Mesodermal cell (in vitro differentiated cells): ENCODE measurements around the gene GTPBP6.

Source experiments
- H3K27ac ChIP-seq: 2 replicates; pipeline ENCODE4 v1.7.0; 2013; ENCODE audit warnings: mild to moderate bottlenecking, low read depth, low read length, moderate library complexity; ENCODE audit not compliant: severe bottlenecking
- H3K36me3 ChIP-seq: 2 replicates; pipeline ENCODE4 v1.7.1; 2013; ENCODE audit warnings: mild to moderate bottlenecking, low read length, moderate library complexity; ENCODE audit not compliant: control insufficient read depth, insufficient read depth
- H3K4me1 ChIP-seq: one replicate; pipeline ENCODE4 v1.7.1; 2013; ENCODE audit warnings: mild to moderate bottlenecking, low read length; ENCODE audit not compliant: insufficient read depth, control insufficient read depth, poor library complexity, severe bottlenecking
- H3K4me3 ChIP-seq: 2 replicates; pipeline ENCODE4 v1.7.0; 2013; ENCODE audit warnings: low read length, control low read depth, mild to moderate bottlenecking; ENCODE audit not compliant: insufficient read depth, poor library complexity, severe bottlenecking; ENCODE audit errors: extremely low read depth
- H3K9me3 ChIP-seq: 2 replicates; pipeline ENCODE4 v1.7.1; 2013; ENCODE audit warnings: mild to moderate bottlenecking, low read length, moderate library complexity; ENCODE audit not compliant: control insufficient read depth
- WGBS, 2 experiments: methylation state at CpG; one replicate each; pipeline ENCODE4 v1.1.5; 2013; ENCODE audit warnings: missing lambda C conversion rate in 2 of 2; ENCODE audit not compliant: insufficient coverage in 2 of 2; 5-methylcytosine and 5-hydroxymethylcytosine counted together

GTPBP6 gene

DNA sequence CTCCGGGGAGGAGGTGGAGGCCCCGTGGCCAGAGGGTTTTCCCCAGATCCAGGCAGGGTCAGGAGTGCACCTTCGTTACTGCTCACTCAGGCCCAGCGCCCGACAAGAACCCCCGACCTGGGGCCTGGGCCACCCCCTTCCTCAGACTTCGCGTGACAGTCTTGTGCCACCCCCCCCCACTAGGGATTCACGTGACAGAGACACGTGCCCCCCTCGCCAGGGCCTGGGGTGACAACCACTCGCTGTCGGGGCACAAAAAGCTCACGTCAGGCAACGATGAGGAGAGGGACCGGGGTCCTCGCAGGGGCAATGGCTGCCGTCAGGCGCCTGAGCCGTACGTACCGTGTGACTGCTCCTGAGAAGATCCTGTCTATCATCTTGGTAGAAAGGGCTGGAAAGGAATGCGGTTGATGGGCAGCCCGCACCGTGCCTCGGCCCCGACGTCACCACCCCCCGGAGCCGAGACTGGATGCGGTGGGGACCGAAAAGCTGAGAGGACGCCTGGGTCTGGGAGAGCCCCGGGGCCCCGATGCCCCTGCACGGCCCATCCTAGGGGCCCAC is 23.0 kb upstream of the GTPBP6 start:
- WGBS, 2 experiments, result 95% methylated on average over 28 to 33 of the region's 36 CpGs

DNA sequence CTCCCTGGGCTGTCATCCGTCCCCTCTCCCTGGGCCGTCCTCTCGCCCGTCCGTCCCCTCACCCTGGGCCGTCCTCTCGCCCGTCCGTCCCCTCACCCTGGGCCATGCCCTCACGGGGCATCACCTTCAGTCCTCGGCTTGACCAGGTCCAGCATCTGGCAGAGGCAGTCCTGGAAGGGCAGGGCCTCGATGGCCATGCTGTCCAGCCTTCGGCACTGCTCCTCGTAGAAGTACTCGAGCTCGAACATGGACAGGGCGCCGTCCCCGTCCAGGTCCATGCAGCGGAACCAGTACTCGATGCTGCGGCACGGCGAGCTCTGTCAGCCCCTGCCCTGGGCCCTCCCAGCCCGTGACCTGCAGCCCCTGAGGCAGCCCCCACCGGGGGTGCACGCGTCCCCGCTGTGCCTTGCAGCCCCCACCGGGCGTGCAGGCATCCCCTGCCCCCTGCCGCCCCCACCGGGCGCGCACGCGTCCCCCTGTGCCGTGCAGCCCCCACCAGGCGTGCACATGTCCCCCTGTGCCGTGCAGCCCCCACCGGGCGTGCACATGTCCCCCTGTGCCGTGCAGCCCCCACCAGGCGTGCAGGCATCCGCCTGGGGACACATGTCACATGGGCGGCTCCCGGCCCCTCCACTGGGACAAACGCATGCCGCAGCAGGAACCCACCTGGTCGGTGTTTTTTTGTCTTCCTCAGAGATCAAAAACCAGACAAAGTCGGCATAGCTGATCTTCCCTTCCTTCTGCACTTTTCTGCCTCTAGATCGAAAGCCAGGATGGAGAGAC is 22.2 kb upstream of the GTPBP6 start:
- H3K36me3 ChIP-seq, result peaks cover 64% of the 10 kb centered on the region
- H3K4me3 ChIP-seq, result no peak overlapping the region
- H3K9me3 ChIP-seq, result no peaks in the 10 kb centered on the region
- 94 to 99% methylated on average over 27 to 37 of the region's 52 CpGs for WGBS, 2 experiments
- peaks cover 4% of the 10 kb centered on the region for H3K4me1 ChIP-seq
- no peak overlapping the region for H3K27ac ChIP-seq

More for the DNA sequence above, 23.0 kb upstream of the GTPBP6 start:
- Histone ChIP-seq H3K4me1 (no peaks in the 10 kb centered on the region), H3K36me3 (peaks cover 61% of the 10 kb centered on the region), H3K9me3 (no peaks in the 10 kb centered on the region), H3K27ac (no peak overlapping the region), H3K4me3 (no peak overlapping the region)

DNA sequence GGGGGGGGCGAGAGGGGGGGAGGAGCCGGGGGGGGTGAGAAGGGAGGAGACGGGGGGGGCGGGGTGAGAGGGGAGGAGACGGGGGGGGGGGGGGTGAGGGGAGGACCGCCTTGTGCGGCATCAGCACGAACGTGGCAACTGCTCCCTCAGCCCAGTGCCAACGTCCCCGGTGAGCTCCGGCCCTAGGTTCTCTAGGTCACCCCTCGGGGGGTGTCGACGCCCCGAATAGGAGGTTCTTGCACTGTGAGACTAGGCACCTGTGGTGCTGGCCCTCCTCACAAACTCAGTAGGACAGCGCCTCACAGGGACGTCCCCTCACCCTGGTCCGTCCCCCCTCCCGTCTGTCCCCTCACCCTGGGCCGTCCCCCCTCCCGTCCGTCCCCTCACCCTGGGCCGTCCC is 21.5 kb upstream of the GTPBP6 start:
- no peak overlapping the region for H3K4me3 ChIP-seq
- 97 to 99% methylated on average over 6 to 10 of the region's 24 CpGs for WGBS, 2 experiments

DNA sequence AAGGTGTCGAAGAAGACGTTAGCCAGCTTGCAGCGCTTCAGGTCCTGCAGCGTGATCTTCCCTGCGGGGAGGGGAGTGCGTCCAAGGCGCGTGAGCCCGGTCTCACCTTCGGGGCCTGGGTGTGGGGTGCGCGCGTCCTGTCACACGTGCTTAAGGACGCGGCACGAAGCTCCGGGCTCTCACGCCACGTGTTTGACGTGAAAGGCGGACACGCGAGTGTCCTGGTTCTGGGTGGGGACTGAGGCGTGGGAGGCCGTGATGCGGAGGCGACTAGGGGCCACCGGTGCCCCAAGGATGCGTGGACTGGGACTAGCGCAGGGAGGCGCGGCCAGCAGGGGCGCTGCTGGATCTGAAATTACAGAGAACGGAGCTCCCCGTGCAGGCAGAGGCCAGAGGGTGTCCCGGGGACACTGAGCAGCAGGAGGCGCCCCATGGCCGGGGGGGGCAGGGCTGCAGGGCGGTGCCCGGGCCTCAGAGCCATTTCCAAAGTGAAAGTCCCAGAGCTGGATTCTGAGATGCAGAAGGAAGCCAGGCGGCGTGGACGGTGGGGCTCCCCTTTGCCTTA is 20.3 kb upstream of the GTPBP6 start:
- 97 to 98% methylated on average over 37 to 44 of the region's 44 CpGs for WGBS, 2 experiments
- peaks cover 61% of the 10 kb centered on the region for H3K36me3 ChIP-seq

More for the DNA sequence above, 21.5 kb upstream of the GTPBP6 start:
- H3K36me3 ChIP-seq, result peaks cover 65% of the 10 kb centered on the region
- H3K9me3 ChIP-seq, result no peaks in the 10 kb centered on the region
- H3K4me1 ChIP-seq, result peaks cover 6% of the 10 kb centered on the region
- no peak overlapping the region for H3K27ac ChIP-seq

DNA sequence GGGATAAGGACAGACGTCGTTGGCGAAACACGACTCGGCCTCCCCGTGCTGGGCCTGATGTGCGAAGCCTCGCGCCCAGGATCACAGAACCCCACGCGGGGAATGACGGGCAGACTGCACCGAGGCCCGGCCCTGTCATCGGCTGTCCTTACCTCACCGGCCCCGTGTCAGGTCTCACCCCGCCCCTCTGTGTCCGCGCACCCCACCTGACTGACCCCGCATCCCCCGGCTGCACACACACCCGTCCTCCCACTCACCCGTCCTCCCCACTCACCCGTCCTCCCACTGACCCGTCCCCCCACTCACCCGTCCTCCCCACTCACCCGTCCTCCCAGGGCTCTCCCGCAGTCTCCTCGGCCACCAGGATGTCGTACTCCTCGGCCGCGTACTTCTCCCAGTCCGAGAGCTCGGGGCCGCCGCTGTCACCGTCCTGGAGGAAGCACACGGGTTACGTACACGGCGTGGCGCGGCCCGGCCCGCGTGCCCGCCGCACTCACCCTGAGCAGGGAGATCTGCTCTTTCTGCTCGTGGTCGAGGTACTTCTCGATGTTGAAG is 19.8 kb upstream of the GTPBP6 start:
- WGBS, 2 experiments, result 94% methylated on average over 49 to 52 of the region's 53 CpGs
- peaks cover 61% of the 10 kb centered on the region for H3K36me3 ChIP-seq
- no peaks in the 10 kb centered on the region for H3K9me3 ChIP-seq
- no peak overlapping the region for H3K4me3 ChIP-seq
- peaks cover 6% of the 10 kb centered on the region for H3K4me1 ChIP-seq
- H3K27ac ChIP-seq, result no peak overlapping the region

More for the DNA sequence above, 20.3 kb upstream of the GTPBP6 start:
- Histone ChIP-seq H3K9me3 (no peaks in the 10 kb centered on the region), H3K27ac (no peak overlapping the region), H3K4me3 (no peak overlapping the region), H3K4me1 (peaks cover 6% of the 10 kb centered on the region)

DNA sequence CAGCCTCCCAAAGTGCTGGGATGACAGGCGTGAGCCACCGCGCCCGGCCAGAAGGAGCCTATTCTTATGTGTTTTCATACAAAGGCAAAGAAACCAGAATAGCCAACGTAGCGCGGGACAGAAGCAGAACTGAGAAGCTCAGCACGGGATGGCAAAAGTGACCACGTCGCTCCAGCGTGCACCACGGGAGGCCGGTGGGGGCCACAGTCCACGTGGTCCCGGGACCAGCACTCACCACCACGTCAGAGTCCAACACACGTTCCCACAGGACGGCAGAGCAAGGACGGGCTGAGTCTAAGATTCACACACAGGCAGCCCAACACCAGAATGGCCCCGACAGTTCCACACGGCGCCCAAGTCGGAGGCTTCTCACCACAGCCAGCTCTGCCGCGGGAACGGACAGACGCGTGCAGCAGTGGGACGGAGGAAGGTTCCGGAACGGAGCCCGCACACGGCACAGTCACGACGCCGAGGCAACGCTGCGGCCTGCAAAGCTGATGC is 18.8 kb upstream of the GTPBP6 start:
- Histone ChIP-seq H3K9me3 (no peaks in the 10 kb centered on the region), H3K4me1 (peaks cover 6% of the 10 kb centered on the region), H3K36me3 (peaks cover 71% of the 10 kb centered on the region), H3K27ac (no peak overlapping the region), H3K4me3 (no peak overlapping the region)
- 89 to 90% methylated on average over 35 to 38 of the region's 38 CpGs for WGBS, 2 experiments

DNA sequence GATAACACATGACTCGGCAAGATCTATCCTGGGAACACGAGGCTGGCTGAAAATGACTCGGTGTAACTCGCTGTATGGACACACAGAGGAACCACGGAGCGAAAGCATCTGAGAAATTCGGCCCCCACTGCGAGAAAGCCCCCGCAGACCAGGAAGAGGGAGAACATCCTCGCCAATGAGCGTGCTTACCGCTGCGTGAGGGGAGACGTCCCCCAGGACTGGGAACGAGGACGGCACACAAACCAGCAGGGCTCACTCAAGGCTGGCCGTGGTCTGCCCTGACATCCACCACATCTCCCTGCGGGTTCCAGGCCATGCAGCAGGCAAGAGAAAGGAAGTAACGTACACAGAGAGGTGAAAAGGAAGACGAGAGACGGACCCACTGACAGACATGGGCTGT is 17.6 kb upstream of the GTPBP6 start:
- Histone ChIP-seq H3K4me3 (no peak overlapping the region), H3K36me3 (peaks cover 64% of the 10 kb centered on the region), H3K27ac (no peak overlapping the region), H3K4me1 (peaks cover 14% of the 10 kb centered on the region), H3K9me3 (no peaks in the 10 kb centered on the region)
- WGBS, 2 experiments, result 95% methylated on average over 19 to 21 of the region's 21 CpGs

DNA sequence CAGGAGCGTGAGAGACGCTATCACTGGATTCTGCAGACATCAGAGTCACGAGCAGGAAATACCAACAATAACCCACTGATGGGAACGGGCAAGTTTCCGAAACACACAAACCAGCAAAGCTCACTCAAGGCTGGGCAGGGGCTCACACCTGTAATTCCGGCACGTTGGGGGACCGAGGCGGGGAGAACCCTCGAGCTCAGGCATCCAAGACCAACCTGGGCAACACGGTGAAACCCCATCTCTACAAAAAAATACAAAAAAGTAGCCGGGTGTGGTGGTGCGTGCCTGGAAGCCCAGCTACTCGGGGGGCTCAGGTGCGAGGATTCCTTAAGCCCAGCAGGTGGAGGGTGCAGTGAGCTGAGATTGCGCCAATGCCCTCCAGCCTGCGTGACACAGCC is 17.2 kb upstream of the GTPBP6 start:
- Histone ChIP-seq H3K36me3 (peaks cover 59% of the 10 kb centered on the region), H3K9me3 (no peaks in the 10 kb centered on the region), H3K4me3 (no peak overlapping the region), H3K4me1 (peaks cover 14% of the 10 kb centered on the region), H3K27ac (no peak overlapping the region)
- 92 to 96% methylated on average over 9 to 14 of the region's 17 CpGs for WGBS, 2 experiments

DNA sequence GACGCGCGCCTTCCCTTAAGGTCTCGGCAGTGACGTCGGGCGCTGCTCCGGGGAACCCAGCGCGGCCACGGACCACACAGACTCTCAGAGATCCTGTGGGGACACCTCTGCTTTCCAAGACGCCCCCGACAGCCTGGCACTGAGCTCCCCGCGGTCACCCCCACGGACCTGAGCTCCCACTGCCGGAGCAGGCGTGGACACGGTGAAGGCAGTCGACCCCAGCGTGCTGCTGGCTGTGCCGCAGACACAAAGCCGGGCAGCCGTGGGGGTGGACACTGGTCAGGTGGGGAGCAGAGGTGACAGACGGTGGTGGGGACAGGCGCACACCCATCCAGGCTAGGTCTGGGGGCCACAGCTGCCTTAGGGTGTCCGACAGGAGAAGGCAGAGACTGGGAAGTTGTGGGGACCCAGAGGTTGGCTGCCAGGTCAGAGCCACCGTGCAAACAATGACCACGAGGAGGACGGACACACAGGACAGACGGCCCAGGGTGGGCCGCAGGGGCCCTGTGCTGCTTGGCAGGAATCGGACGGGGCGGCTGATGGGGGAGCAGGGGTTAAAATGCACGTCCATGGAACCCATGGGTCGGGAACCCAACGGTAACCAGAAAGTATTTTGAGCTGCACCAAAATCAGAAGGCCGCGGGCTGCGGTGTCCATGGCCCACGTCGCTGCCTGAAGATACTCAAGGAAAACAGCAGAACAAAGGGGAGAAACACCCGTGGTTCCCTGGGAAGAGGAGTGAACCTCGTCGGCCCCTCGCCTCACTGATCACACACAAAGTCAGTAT is 16.6 kb upstream of the GTPBP6 start:
- Histone ChIP-seq H3K4me3 (no peak overlapping the region), H3K27ac (no peak overlapping the region), H3K9me3 (no peaks in the 10 kb centered on the region), H3K4me1 (peaks cover 14% of the 10 kb centered on the region), H3K36me3 (peaks cover 56% of the 10 kb centered on the region)
- 95 to 97% methylated on average over 43 to 47 of the region's 47 CpGs for WGBS, 2 experiments

DNA sequence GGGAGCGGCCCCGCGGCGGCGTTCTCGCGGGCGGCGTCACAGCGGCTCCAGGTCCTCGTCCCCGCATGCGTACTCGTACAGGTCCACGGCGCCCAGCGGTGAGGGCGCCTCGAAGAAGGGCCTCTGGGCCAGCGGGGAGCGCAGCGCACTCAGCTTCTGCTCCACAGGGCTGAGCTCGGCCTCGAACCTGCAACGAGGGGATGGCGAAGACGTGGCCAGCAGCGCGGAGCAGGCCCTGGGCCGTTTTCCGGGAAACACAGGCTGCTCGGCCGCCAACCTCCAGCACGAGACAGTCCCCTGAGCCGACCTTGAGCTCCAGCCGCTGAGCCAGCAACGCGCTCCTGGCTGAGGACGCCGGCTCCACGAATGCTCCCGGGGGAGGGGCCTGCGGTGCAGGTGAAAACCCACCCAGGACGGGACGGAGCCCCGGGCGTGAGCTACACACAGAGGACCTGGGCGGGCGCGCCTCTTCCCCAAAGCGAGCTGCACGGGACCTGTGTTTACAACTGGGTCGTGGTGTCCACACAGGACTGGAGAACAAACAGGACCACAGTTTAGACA is 15.8 kb upstream of the GTPBP6 start:
- Histone ChIP-seq H3K9me3 (no peaks in the 10 kb centered on the region), H3K4me1 (peaks cover 14% of the 10 kb centered on the region), H3K36me3 (peaks cover 56% of the 10 kb centered on the region), H3K4me3 (no peak overlapping the region), H3K27ac (no peak overlapping the region)
- 96% methylated on average over 44 to 53 of the region's 53 CpGs for WGBS, 2 experiments
